Prostate gland (tissue), 2 donors: Measurements from ENCODE around the gene NDUFS1.

Experiments used
- CTCF ChIP-seq, 4 experiments: fragments of 200-600 bp in 2 of 4; fragments of 450-650 bp in 2 of 4; sonication (generic) in 2 of 4; IDR thresholded peaks; 1 replicate in 3 of 4; 2 replicates in 1 of 4; pipeline ENCODE4 v1.5.1; 2016 to 2019; ENCODE audit warnings: antibody characterized with exemption in 4 of 4, mild to moderate bottlenecking in 2 of 4, moderate library complexity in 2 of 4
- POLR2A ChIP-seq: fragments of 450-650 bp; IDR thresholded peaks from one replicate; pipeline ENCODE4 v1.6.1; 2016; ENCODE audit warnings: antibody characterized with exemption, mild to moderate bottlenecking
- POLR2AphosphoS5 ChIP-seq: sonication (generic); formaldehyde crosslinking; IDR thresholded peaks from one replicate; pipeline ENCODE4 v1.6.1; 2017; ENCODE audit warnings: antibody characterized with exemption

GRCh38 chr2:206176901-206177300, 17.7 kb upstream of the NDUFS1 start:
- TF ChIP-seq CTCF (IDR thresholded peaks at IDR 0.05) (no peak), POLR2A (no peak), POLR2AphosphoS5 (no peak)
